Mesendoderm (in vitro differentiated cells): ENCODE data around the gene RNF148. TPM values are rescaled to one million over a fixed set of nuclear protein-coding genes. Genes with fewer than 3 reads are reported as not detected.

Experiments used
- DNase-seq: peaks from one replicate; pipeline ENCODE4 v3.0.0; 2013
- H2AK5ac ChIP-seq: 2 replicates; pipeline ENCODE4 v1.6.1; 2013; ENCODE audit warnings: low read length, inconsistent platforms
- H2BK120ac ChIP-seq: 2 replicates; pipeline ENCODE4 v1.6.1; 2013; ENCODE audit warnings: low read depth, mild to moderate bottlenecking, low read length, moderate library complexity, mixed read lengths
- H2BK15ac ChIP-seq: replicated peaks from 2 replicates; pipeline ENCODE4 v1.6.1; 2013; ENCODE audit warnings: low read depth, mild to moderate bottlenecking, moderate library complexity
- H2BK5ac ChIP-seq: 2 replicates; pipeline ENCODE4 v1.6.1; 2013; ENCODE audit warnings: low read length, inconsistent platforms
- H3K18ac ChIP-seq: 2 replicates; pipeline ENCODE4 v1.6.1; 2013; ENCODE audit warnings: mild to moderate bottlenecking, low read length, mixed read lengths
- H3K23ac ChIP-seq: one replicate; pipeline ENCODE4 v1.6.1; 2013; ENCODE audit warnings: low read length
- H3K27ac ChIP-seq: 2 replicates; pipeline ENCODE4 v1.5.1; 2013; ENCODE audit warnings: low read depth, mild to moderate bottlenecking, inconsistent platforms, low read length, moderate library complexity
- H3K27me3 ChIP-seq: 2 replicates; pipeline ENCODE4 v1.6.1; 2013; ENCODE audit warnings: low read length, control low read depth, mild to moderate bottlenecking, inconsistent platforms; ENCODE audit not compliant: insufficient read depth, poor library complexity
- H3K36me3 ChIP-seq: 2 replicates; pipeline ENCODE4 v1.6.1; 2013; ENCODE audit warnings: low read length, inconsistent platforms; ENCODE audit not compliant: control insufficient read depth, insufficient read depth
- H3K4ac ChIP-seq: one replicate; pipeline ENCODE4 v1.6.1; 2013; ENCODE audit warnings: low read depth, mild to moderate bottlenecking, low read length, moderate library complexity
- H3K4me1 ChIP-seq: 2 replicates; pipeline ENCODE4 v1.6.1; 2013; ENCODE audit warnings: low read depth, low read length, inconsistent platforms; ENCODE audit not compliant: control insufficient read depth
- H3K4me2 ChIP-seq: 2 replicates; pipeline ENCODE4 v1.6.1; 2013; ENCODE audit warnings: low read length
- H3K4me3 ChIP-seq: 2 replicates; pipeline ENCODE4 v1.5.1; 2013; ENCODE audit warnings: mild to moderate bottlenecking, low read length
- H3K56ac ChIP-seq: one replicate; pipeline ENCODE4 v1.6.1; 2013; ENCODE audit warnings: low read length
- H3K79me1 ChIP-seq: 2 replicates; pipeline ENCODE4 v1.6.1; 2013; ENCODE audit warnings: low read length, inconsistent platforms
- H3K79me2 ChIP-seq: 2 replicates; pipeline ENCODE4 v1.6.1; 2013; ENCODE audit warnings: mild to moderate bottlenecking, low read length; ENCODE audit not compliant: control insufficient read depth, insufficient read depth
- H3K9ac ChIP-seq: 2 replicates; pipeline ENCODE4 v1.6.1; 2013; ENCODE audit warnings: low read length, inconsistent platforms
- H4K5ac ChIP-seq: one replicate; pipeline ENCODE4 v1.6.1; 2013; ENCODE audit warnings: low read length
- H4K8ac ChIP-seq: one replicate; pipeline ENCODE4 v1.6.1; 2013; ENCODE audit warnings: low read depth, mild to moderate bottlenecking, control low read depth, low read length, moderate library complexity
- WGBS: extraction: QIAGEN DNeasy Blood & Tissue Kit; methylation state at CpG from one replicate; pipeline ENCODE4 v1.1.7; 2013; ENCODE audit warnings: low lambda C conversion rate, missing lambda C conversion rate; ENCODE audit not compliant: insufficient coverage; ENCODE audit errors: extremely low coverage; 5-methylcytosine and 5-hydroxymethylcytosine counted together
- small RNA-seq: library from polyadenylated mRNA; stranded (forward); fragments of <200 nt; extraction: miRNeasy Mini kit (QIAGEN cat#:217004); gene quantifications from one replicate; pipeline ENCODE3, GENCODE V24; 2013; ENCODE audit not compliant: insufficient read depth

RNF148 gene

DNA sequence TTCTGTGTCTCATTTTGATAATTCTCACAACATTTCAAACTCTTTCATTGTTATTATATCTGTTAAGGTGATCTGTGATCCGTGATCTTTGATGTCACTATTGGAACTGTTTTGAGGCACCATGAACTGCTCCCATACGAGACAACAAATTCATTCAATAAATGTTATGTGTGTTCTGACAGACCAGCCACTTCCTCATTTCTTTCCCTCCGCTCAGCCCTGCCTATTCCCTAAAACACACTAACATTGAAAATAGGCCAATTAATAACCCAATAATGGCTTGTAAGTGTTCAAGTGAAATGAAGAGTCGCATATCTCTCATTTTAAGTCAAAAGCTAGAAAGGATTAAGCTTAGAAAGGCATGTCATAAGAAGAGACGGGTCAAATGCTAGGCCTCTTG lies 49.0 kb downstream of the RNF148 start:
- H3K18ac ChIP-seq, result no peak overlapping the region
- no peaks in the 10 kb centered on the region for H3K79me1 ChIP-seq
- no peak overlapping the region for H3K27ac ChIP-seq
- H2AK5ac ChIP-seq, result no peak overlapping the region
- H3K4me2 ChIP-seq, result no peak overlapping the region
- no peaks in the 10 kb centered on the region for H3K36me3 ChIP-seq
- no peaks in the 10 kb centered on the region for H3K4me1 ChIP-seq
- H2BK5ac ChIP-seq, result no peak overlapping the region
- H2BK120ac ChIP-seq, result no peak overlapping the region
- no CpG with 5 or more reads among the region's 5 CpGs for WGBS
- H3K4ac ChIP-seq, result no peak overlapping the region
- no peak overlapping the region for H3K4me3 ChIP-seq
- DNase-seq, result no peak
- no peak overlapping the region for H3K23ac ChIP-seq
- H3K9ac ChIP-seq, result no peak overlapping the region
- H4K5ac ChIP-seq, result no peak overlapping the region
- H3K27me3 ChIP-seq, result no peaks in the 10 kb centered on the region
- H2BK15ac ChIP-seq, result no peak overlapping the region
- H3K79me2 ChIP-seq, result no peaks in the 10 kb centered on the region
- no peak overlapping the region for H4K8ac ChIP-seq
- no peak overlapping the region for H3K56ac ChIP-seq

DNA sequence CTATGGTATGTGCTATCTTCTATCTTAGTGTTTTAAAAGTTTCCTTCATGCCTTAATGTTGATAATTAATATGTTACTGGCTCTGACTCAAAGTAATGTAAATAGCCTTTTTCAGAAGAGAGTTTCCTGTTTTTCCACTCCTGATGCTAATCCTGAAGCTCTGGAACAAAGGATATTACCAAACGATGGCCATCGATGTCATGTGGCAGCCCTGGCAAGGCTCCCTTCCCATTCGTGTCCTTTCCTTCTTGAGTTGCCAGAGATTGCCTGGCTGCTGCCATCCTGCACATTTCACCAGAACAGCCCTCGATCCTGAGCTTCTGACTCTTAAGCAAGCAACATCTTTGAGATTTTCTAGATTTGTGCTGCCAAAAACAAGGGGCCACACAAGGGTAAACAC lies 49.8 kb downstream of the RNF148 start:
- no peak overlapping the region for H4K8ac ChIP-seq
- no peaks in the 10 kb centered on the region for H3K36me3 ChIP-seq
- no CpG with 5 or more reads among the region's 4 CpGs for WGBS
- no peak overlapping the region for H2BK120ac ChIP-seq
- H3K4me3 ChIP-seq, result no peak overlapping the region
- H3K79me2 ChIP-seq, result no peaks in the 10 kb centered on the region
- H3K4me1 ChIP-seq, result no peaks in the 10 kb centered on the region
- no peak overlapping the region for H3K4ac ChIP-seq
- no peak overlapping the region for H2AK5ac ChIP-seq
- no peak overlapping the region for H4K5ac ChIP-seq
- no peak for DNase-seq
- H3K79me1 ChIP-seq, result no peaks in the 10 kb centered on the region
- no peak overlapping the region for H3K9ac ChIP-seq
- H3K56ac ChIP-seq, result no peak overlapping the region
- H3K18ac ChIP-seq, result no peak overlapping the region
- no peak overlapping the region for H2BK15ac ChIP-seq
- no peaks in the 10 kb centered on the region for H3K27me3 ChIP-seq
- no peak overlapping the region for H3K4me2 ChIP-seq
- no peak overlapping the region for H3K27ac ChIP-seq
- H3K23ac ChIP-seq, result no peak overlapping the region
- H2BK5ac ChIP-seq, result no peak overlapping the region

Small RNA genes within 50 kb of the gene (small RNA-seq; reads per million reads assigned to genes)
- not detected for gene AC006463.1
